NB4 (cell line): ENCODE measurements around the gene VGLL4.
A peak's percentile ranks its signal among the peaks of the same experiment; 100 is the strongest.

Experiments
- DNase-seq: peaks from one replicate; pipeline ENCODE4 v3.0.0; 2010; ENCODE audit warnings: low read depth
- H3K4me3 ChIP-seq: one replicate; pipeline ENCODE4 v1.5.1; 2011; ENCODE audit warnings: mild to moderate bottlenecking, low read depth, low read length, moderate library complexity
- CTCF ChIP-seq: IDR thresholded peaks from one replicate; pipeline ENCODE4 v1.5.1; 2012; ENCODE audit warnings: low read depth, low read length
- MAX ChIP-seq: IDR thresholded peaks from 2 replicates; pipeline ENCODE4 v1.6.1; 2011; ENCODE audit warnings: low read depth, low read length
- MYC ChIP-seq: IDR thresholded peaks from 2 replicates; pipeline ENCODE4 v1.6.1; 2011; ENCODE audit warnings: low read depth, low read length
- POLR2A ChIP-seq: IDR thresholded peaks from 2 replicates; pipeline ENCODE4 v1.6.1; 2011; ENCODE audit warnings: mild to moderate bottlenecking; ENCODE audit not compliant: insufficient read length; ENCODE audit errors: extremely low read depth

The VGLL4 gene

GRCh38 chr3:11548721-11549131, 95.0 kb downstream of the VGLL4 start:
- no peak for DNase-seq
- no peak for TF ChIP-seq MYC
- no peak for TF ChIP-seq CTCF
- TF ChIP-seq POLR2A = no peak
- TF ChIP-seq MAX = no peak

GRCh38 chr3:11547498-11547897, 96.2 kb downstream of the VGLL4 start:
- no peak overlapping the region for H3K4me3 ChIP-seq
- DNase-seq = no peak
- no peak for TF ChIP-seq MYC
- TF ChIP-seq POLR2A = no peak
- no peak for TF ChIP-seq CTCF
- TF ChIP-seq MAX = no peak

More at GRCh38 chr3:11548721-11549131, 95.0 kb downstream of the VGLL4 start:
- H3K4me3 ChIP-seq = no peak overlapping the region

GRCh38 chr3:11546657-11547302, 96.9 kb downstream of the VGLL4 start:
- H3K4me3 ChIP-seq = no peak overlapping the region
- DNase-seq = no peak
- TF ChIP-seq MAX = no peak
- TF ChIP-seq CTCF = no peak
- no peak for TF ChIP-seq POLR2A
- no peak for TF ChIP-seq MYC

DNA sequence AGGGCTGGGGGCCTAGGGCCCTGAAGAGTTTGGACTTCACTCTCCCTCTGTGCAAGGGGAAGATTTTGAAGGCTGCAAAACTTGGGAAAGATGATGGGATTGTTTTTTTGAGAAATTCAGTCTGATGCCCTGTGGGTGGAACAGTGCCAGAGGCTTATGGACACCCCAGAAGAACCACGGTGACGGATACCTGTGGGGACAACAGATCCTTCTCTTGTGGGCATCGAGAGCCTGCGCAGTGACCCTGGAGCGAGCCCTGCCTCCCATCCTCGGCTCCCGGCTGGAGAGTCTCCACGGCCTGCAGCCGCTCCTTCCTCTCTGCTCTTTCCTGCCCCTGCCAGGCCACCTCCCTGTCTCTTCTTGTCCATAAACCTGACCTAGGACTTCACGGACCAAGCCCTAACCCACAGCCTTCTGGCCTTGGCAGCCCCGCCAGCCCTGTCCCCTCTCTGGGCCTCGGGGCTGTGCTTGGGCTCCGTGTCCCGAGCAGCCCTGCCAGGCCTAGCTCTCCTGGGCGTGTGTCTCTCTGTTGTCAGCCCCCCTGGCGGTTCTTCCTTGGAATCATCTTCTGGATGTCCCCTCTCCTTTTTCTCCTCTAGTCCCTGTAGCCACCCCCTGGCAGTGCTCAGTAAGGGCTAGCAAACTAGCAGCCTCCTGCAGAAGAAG, 98.4 kb downstream of the VGLL4 start:
- no peak overlapping the region for H3K4me3 ChIP-seq
- no peak for DNase-seq
- no peak for TF ChIP-seq POLR2A
- no peak for TF ChIP-seq CTCF
- no peak for TF ChIP-seq MAX
- no peak for TF ChIP-seq MYC

GRCh38 chr3:11544412-11545181, 99.1 kb downstream of the VGLL4 start:
- H3K4me3 ChIP-seq = no peak overlapping the region
- peak; percentile 26 for DNase-seq
- no peak for TF ChIP-seq CTCF
- TF ChIP-seq MAX = no peak
- no peak for TF ChIP-seq POLR2A
- TF ChIP-seq MYC = no peak
